Measurements from ENCODE around the gene FAM200C.
"Not testable (repeated sequence)": the region's sequence is repeated elsewhere in the genome, so short reads cannot be mapped to it uniquely, and the experiment has no call there.

FAM200C gene

DNA sequence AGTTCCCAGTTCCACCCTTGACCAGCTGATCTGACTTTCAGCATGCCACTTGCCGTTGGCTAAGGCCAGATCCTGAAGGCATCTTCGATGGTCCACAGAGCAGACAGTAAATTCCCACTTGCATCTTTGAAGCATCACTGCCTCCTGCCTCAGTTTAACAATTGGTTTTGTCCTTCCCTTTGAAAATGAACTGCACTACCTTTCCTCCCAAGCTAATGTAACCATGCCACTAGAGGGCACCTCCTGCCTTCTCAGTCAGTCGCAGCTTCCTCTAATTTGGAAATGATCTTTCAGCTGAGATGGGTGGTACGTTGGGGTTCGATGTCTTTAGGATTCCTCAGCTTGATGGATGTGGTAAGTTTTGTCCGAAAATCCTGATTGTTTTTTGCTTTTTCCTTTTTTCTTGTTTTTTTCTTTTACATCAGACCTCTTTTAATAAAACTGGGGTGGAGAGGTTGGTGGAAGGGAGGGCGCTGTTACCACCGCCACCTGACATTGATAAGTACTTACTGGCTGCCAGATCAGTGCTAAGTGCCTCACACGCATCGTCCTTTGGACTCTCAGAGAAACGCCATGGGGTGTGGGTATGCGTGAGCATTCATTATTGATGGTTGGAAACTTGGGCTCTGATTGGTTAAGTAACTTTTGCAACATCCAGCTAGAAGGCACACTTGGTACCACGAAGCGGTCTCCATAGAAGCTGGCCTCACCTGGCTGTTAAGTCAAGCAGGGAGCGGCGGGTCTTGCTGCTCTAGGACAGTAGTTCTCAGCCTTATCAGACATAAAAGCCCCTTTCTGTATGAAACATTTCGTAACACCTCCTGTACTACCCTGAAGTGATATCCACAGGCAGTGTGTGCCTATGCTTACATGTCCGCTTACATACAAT is 38.7 kb upstream of the FAM200C start:
- Histone ChIP-seq H3K27me3 (no peaks in the 10 kb centered on the region), H3K4me3 (peak overlapping the region; percentile 54), H3K9ac (peak overlapping the region; percentile 45; the same call in 1 of the 2 replicates), H3K4me2 (peak overlapping the region; percentile 83), H3K36me3 (no peaks in the 10 kb centered on the region), H3K9me3 (no peaks in the 10 kb centered on the region), H3K27ac (peak overlapping the region; percentile 28; the same call in 1 of the 2 replicates), H4K20me1 (no peaks in the 10 kb centered on the region), H3K4me1 (peaks cover 76% of the 10 kb centered on the region)
- TF ChIP-seq Cebpa-rat (IDR thresholded peaks at IDR 0.05), result no peak

- no peaks in the 10 kb centered on the region for H3K9me3 ChIP-seq
- H3K4me1 ChIP-seq, result peaks cover 88% of the 10 kb centered on the region
- H3K36me3 ChIP-seq, result no peaks in the 10 kb centered on the region
- H4K20me1 ChIP-seq, result no peaks in the 10 kb centered on the region
- TF ChIP-seq Cebpa-rat (IDR thresholded peaks at IDR 0.05), result no peak
- peak overlapping the region; percentile 84 for H3K4me2 ChIP-seq
- H3K27ac ChIP-seq, result no peak overlapping the region
- H3K9ac ChIP-seq, result no peak overlapping the region
- no peak overlapping the region for H3K4me3 ChIP-seq
- no peaks in the 10 kb centered on the region for H3K27me3 ChIP-seq
Observed at GRCh38 chr5:160437271-160437670, 37.4 kb upstream of the FAM200C start.

DNA sequence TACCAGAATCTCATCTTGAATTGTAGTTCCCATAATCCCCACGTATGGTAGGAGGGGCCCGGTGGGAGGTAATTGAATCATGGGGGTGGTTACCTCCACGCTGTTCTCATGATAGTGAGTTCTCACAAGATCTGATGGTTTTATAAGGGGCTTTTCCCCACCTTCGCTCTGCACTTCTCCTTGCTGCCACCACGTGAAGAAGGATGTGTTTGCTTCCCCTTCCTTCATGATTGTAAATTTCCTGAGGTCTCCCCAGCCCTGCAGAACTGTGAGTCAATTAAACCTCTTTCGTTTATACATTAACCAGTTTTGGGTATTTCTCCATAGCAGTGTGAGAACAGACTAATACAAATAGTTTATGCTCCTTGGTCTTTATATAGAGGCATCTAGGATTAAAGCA is 36.8 kb upstream of the FAM200C start:
- peaks cover 92% of the 10 kb centered on the region for H3K4me1 ChIP-seq
- not testable (repeated sequence) for H3K9me3 ChIP-seq, H3K36me3 ChIP-seq, H3K4me3 ChIP-seq, H3K27ac ChIP-seq, H3K9ac ChIP-seq, H4K20me1 ChIP-seq, H3K27me3 ChIP-seq
- H3K4me2 ChIP-seq, result peak overlapping the region; percentile 84

GRCh38 chr5:160436017-160436416 is 36.2 kb upstream of the FAM200C start:
- Histone ChIP-seq H3K36me3 (peaks cover 3% of the 10 kb centered on the region; the same call in 1 of the 2 replicates), H3K4me3 (no peak overlapping the region), H3K4me1 (peaks cover 91% of the 10 kb centered on the region), H3K27ac (no peak overlapping the region), H3K9me3 (no peaks in the 10 kb centered on the region), H4K20me1 (no peaks in the 10 kb centered on the region), H3K9ac (no peak overlapping the region), H3K4me2 (peak overlapping the region; percentile 84), H3K27me3 (no peaks in the 10 kb centered on the region)
- TF ChIP-seq Cebpa-rat (IDR thresholded peaks at IDR 0.05), result no peak

- Histone ChIP-seq H3K4me1 (peaks cover 91% of the 10 kb centered on the region), H3K27ac (no peak overlapping the region), H3K4me2 (peak overlapping the region; percentile 84), H3K27me3 (no peaks in the 10 kb centered on the region), H3K9me3 (no peaks in the 10 kb centered on the region), H3K36me3 (peaks cover 7% of the 10 kb centered on the region), H4K20me1 (no peaks in the 10 kb centered on the region), H3K4me3 (no peak overlapping the region), H3K9ac (no peak overlapping the region)
- no peak for TF ChIP-seq Cebpa-rat (IDR thresholded peaks at IDR 0.05)
Observed at GRCh38 chr5:160435532-160435931, 35.7 kb upstream of the FAM200C start.

DNA sequence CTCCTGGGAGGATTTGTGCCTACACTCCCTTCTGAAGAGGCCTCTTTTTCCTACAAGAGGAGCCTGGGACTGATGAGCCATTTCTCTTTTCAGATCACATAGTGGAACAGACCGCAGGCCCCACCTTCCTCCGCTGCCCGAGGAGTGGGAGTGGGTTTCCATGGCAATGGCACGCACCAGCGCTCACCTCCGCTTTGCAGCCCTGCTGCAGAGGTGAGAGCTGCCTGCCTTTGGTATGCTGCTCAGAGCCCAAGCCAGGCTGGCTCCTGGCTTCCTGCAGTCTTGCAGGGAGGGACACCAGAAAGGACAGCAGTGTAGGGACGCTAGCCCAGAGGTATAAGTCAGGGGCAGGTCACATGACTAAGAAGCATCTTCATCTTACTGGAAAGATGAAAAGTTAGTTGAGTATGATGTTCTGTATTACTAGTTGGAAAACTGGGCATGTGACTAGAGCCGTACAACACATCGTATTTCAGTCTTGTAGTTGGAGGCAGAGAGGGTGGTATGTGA is 34.2 kb upstream of the FAM200C start:
- H3K4me2 ChIP-seq, result peak overlapping the region; percentile 84
- H3K36me3 ChIP-seq, result peaks cover 22% of the 10 kb centered on the region
- H4K20me1 ChIP-seq, result no peaks in the 10 kb centered on the region
- H3K4me3 ChIP-seq, result peak overlapping the region; percentile 9; the same call in 1 of the 2 replicates
- H3K9ac ChIP-seq, result no peak overlapping the region
- H3K9me3 ChIP-seq, result no peaks in the 10 kb centered on the region
- H3K27me3 ChIP-seq, result no peaks in the 10 kb centered on the region
- H3K4me1 ChIP-seq, result peaks cover 86% of the 10 kb centered on the region
- peak overlapping the region; percentile 21; the same call in 1 of the 2 replicates for H3K27ac ChIP-seq
- no peak for TF ChIP-seq Cebpa-rat (IDR thresholded peaks at IDR 0.05)

GRCh38 chr5:160432787-160433186 is 32.9 kb upstream of the FAM200C start:
- Histone ChIP-seq H3K27me3 (no peaks in the 10 kb centered on the region), H3K4me2 (peak overlapping the region; percentile 84)

GRCh38 chr5:160432196-160432595 is 32.3 kb upstream of the FAM200C start:
- peaks cover 76% of the 10 kb centered on the region for H3K4me1 ChIP-seq
- H3K36me3 ChIP-seq, result peaks cover 41% of the 10 kb centered on the region
- no peaks in the 10 kb centered on the region for H4K20me1 ChIP-seq

More at GRCh38 chr5:160432787-160433186, 32.9 kb upstream of the FAM200C start:
- Histone ChIP-seq H3K36me3 (peaks cover 35% of the 10 kb centered on the region), H4K20me1 (no peaks in the 10 kb centered on the region), H3K4me3 (no peak overlapping the region), H3K4me1 (peaks cover 74% of the 10 kb centered on the region), H3K27ac (peak overlapping the region; percentile 21; the same call in 1 of the 2 replicates), H3K9ac (0 out of 2 replicates have a peak overlapping the region, but pooled peaks have one; percentile 20), H3K9me3 (no peaks in the 10 kb centered on the region)
- TF ChIP-seq Cebpa-rat (IDR thresholded peaks at IDR 0.05), result no peak

GRCh38 chr5:160427607-160428006 is 27.8 kb upstream of the FAM200C start:
- TF ChIP-seq Cebpa-rat (IDR thresholded peaks at IDR 0.05), result no peak

More at GRCh38 chr5:160432196-160432595, 32.3 kb upstream of the FAM200C start:
- Histone ChIP-seq H3K27me3 (no peaks in the 10 kb centered on the region), H3K9ac (no peak overlapping the region), H3K4me3 (no peak overlapping the region), H3K9me3 (no peaks in the 10 kb centered on the region), H3K4me2 (peak overlapping the region; percentile 84), H3K27ac (0 out of 2 replicates have a peak overlapping the region, but pooled peaks have one; percentile 21)
- TF ChIP-seq Cebpa-rat (IDR thresholded peaks at IDR 0.05), result no peak

DNA sequence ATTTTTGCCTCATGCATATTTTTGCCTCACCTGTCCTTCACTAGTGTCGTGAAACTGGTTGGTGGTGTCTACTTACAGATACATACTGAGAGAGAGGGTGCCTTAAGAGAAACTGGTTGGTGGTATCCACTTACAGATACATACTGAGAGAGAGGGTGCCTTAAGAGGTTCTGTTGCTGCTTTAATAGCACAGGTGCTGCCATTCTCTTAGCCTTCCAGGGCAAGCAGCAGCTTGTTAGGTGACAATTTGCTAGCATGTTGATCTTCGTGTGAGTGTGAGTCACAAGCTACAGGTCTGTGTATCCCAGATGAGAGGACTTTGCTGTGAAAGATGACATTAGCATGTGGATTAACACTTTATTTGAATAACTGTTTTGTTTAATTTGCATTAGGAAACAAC is 23.2 kb upstream of the FAM200C start:
- Histone ChIP-seq H3K9me3 (no peaks in the 10 kb centered on the region), H4K20me1 (peaks cover 2% of the 10 kb centered on the region; the same call in 1 of the 2 replicates), H3K4me1 (peaks cover 79% of the 10 kb centered on the region), H3K4me2 (peak overlapping the region; percentile 86), H3K9ac (peak overlapping the region; percentile 81), H3K27me3 (no peaks in the 10 kb centered on the region), H3K27ac (peak overlapping the region; percentile 14; the same call in 1 of the 2 replicates), H3K4me3 (peak overlapping the region; percentile 75), H3K36me3 (peaks cover 19% of the 10 kb centered on the region)
- TF ChIP-seq Cebpa-rat (IDR thresholded peaks at IDR 0.05), result no peak

More at GRCh38 chr5:160427607-160428006, 27.8 kb upstream of the FAM200C start:
- no peaks in the 10 kb centered on the region for H3K9me3 ChIP-seq
- no peaks in the 10 kb centered on the region for H3K27me3 ChIP-seq
- H3K4me1 ChIP-seq, result peaks cover 76% of the 10 kb centered on the region
- H3K27ac ChIP-seq, result no peak overlapping the region
- no peak overlapping the region for H3K4me3 ChIP-seq
- H3K36me3 ChIP-seq, result peaks cover 50% of the 10 kb centered on the region
- no peak overlapping the region for H3K9ac ChIP-seq
- H4K20me1 ChIP-seq, result no peaks in the 10 kb centered on the region
- no peak overlapping the region for H3K4me2 ChIP-seq
